Colonic mucosa (tissue), 4 donors: ENCODE data around the gene AFMID. TPM values are rescaled to one million over a fixed set of nuclear protein-coding genes. Genes with fewer than 3 reads are reported as not detected.

Source experiments
- DNase-seq: peaks from one replicate; pipeline ENCODE4 v3.0.0-alpha.2; 2020
- H3K27ac ChIP-seq: fragments of 200-600 bp; one replicate; pipeline ENCODE4 v1.8.0; 2021
- H3K27me3 ChIP-seq: fragments of 200-600 bp; one replicate; pipeline ENCODE4 v1.8.0; 2021
- H3K36me3 ChIP-seq: fragments of 200-600 bp; one replicate; pipeline ENCODE4 v1.8.0; 2021
- H3K4me1 ChIP-seq: fragments of 200-600 bp; one replicate; pipeline ENCODE4 v1.8.0; 2021; ENCODE audit warnings: mild to moderate bottlenecking
- H3K4me3 ChIP-seq: fragments of 200-600 bp; one replicate; pipeline ENCODE4 v1.8.0; 2021
- H3K9ac ChIP-seq, 2 donors: one replicate each; pipeline ENCODE4 v1.7.0; 2013; ENCODE audit warnings: control low read depth in 2 of 2, low read depth in 2 of 2, low read length in 2 of 2
- H3K9me3 ChIP-seq: fragments of 200-600 bp; one replicate; pipeline ENCODE4 v1.8.0; 2021
- CTCF ChIP-seq: fragments of 200-600 bp; IDR thresholded peaks from one replicate; pipeline ENCODE4 v1.8.0; 2022; ENCODE audit warnings: antibody characterized with exemption, mild to moderate bottlenecking
- intact Hi-C: fragments of 100-400 bp; cut with DNase I; formaldehyde crosslinking; loops from one replicate; pipeline ENCODE4 v1.14.1; 2022
- total RNA-seq, 2 donors: library from RNA; stranded (reverse); fragmentation: NEBNext Ultra II Directional in 1 of 2; extraction: Animal tissue kit (Norgen Biotek cat#: 25700) in 1 of 2; gene quantifications; one replicate each; pipeline ENCODE4 v1.2.1, GENCODE V29; 2021
- donor health status: healthy.
- donor health status: DM: no; HTN: no; CAD: no.
- donor health status: DM: no; HTN: no; CAD: no.

The AFMID gene
- total RNA-seq, 2 donors from 2014 or later, result 30.6 to 33.3 TPM

GRCh38 chr17:78202666-78203065 lies 15.5 kb downstream of the AFMID start:
- intact Hi-C loops, result no loop called here
- Histone ChIP-seq H3K9ac (no peak overlapping the region), H3K27me3 (no peaks in the 10 kb centered on the region), H3K4me1 (peaks cover 4% of the 10 kb centered on the region), H3K27ac (no peak overlapping the region), H3K36me3 (no peaks in the 10 kb centered on the region), H3K9me3 (no peaks in the 10 kb centered on the region), H3K4me3 (no peak overlapping the region)
- no peak for DNase-seq
- no peak for TF ChIP-seq CTCF

DNA sequence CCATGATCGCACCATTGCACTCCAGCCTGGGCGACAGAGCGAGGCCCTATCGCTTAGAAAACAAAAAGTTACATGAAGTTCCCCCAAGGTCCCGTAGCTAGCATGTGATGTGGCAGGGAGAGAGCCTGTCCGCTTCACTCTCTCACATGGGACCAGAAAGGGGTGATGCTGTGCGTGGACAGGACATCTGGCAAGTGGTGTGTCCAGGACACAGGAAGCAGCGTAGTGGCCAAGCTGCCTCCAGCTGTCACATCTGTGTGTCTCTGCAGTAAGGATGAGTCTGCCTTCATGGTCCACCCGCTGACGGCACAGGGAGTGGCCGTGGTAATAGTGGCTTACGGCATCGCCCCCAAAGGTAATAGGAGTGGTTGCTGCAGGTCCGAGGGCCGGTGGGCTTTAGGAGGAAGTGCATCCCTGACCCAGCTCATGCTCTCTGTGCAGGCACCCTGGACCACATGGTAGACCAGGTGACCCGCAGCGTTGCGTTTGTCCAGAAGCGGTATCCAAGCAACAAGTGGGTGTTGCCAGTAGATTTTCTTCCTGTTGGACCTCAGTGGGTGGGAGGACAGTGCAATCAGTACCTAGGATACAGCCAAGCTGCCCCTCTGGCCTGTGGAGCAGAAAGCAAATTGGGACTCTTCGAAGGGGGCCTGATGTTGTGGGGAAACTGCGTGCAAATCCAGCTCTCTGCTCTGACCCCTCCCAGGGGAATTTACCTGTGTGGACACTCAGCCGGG lies 17.4 kb downstream of the AFMID start:
- no peaks in the 10 kb centered on the region for H3K9me3 ChIP-seq
- intact Hi-C loops, result no loop called here
- H3K27me3 ChIP-seq, result no peaks in the 10 kb centered on the region
- no peak overlapping the region for H3K4me3 ChIP-seq
- H3K9ac ChIP-seq, result no peak overlapping the region
- no peak for DNase-seq
- no peaks in the 10 kb centered on the region for H3K36me3 ChIP-seq
- no peak overlapping the region for H3K27ac ChIP-seq
- peaks cover 3% of the 10 kb centered on the region for H3K4me1 ChIP-seq
- no peak for TF ChIP-seq CTCF

GRCh38 chr17:78205124-78205775 lies 18.1 kb downstream of the AFMID start:
- no peak for DNase-seq

DNA sequence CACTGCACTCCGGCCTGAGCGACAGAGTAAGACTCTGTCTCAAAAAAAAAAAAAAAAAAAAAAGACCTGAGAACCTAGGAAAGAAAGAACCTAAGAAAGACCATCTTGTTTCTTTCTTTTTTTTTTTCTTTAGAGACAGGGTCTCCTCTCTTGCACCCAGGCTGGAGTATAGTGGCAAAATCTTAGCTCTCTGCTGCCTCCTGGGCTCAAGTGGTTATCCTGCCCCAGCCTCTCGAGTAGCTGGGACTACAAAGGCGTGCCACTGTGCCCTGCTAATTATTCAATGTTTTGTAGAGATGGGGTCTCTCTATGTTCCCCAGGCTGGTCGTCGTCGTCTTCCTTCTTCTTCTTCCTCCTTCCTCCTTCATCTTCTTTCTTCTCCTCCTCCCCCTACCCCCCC lies 19.1 kb downstream of the AFMID start:
- H3K36me3 ChIP-seq, result no peaks in the 10 kb centered on the region
- H3K4me1 ChIP-seq, result no peaks in the 10 kb centered on the region
- no peaks in the 10 kb centered on the region for H3K9me3 ChIP-seq
- intact Hi-C loops, result no loop called here
- H3K27ac ChIP-seq, result no peak overlapping the region
- no peak overlapping the region for H3K9ac ChIP-seq
- H3K4me3 ChIP-seq, result no peak overlapping the region
- H3K27me3 ChIP-seq, result no peaks in the 10 kb centered on the region
- no peak for DNase-seq
- no peak for TF ChIP-seq CTCF

More at GRCh38 chr17:78205124-78205775, 18.1 kb downstream of the AFMID start:
- Histone ChIP-seq H3K27me3 (no peaks in the 10 kb centered on the region), H3K9ac (no peak overlapping the region), H3K36me3 (no peaks in the 10 kb centered on the region), H3K9me3 (no peaks in the 10 kb centered on the region), H3K4me3 (no peak overlapping the region), H3K4me1 (no peaks in the 10 kb centered on the region), H3K27ac (no peak overlapping the region)
- intact Hi-C loops, result no loop called here
- TF ChIP-seq CTCF, result no peak

DNA sequence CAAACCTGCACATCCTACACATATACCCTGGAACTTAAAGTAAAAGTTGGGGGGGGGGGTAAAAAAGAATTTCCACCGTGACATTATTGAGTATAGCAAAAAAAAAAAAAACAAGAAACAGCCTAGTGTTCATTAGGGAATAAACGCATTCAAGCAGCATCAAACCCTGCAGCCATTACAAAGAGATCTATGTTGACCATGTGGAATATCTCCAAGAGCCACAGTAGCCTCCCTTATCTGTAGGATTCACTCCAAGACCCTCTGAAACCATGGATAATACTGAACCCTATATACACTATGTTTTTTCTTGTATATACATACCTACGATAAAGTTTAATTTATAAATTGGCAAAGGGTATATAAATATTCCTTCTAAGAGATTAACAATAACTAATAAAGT lies 21.3 kb downstream of the AFMID start:
- Histone ChIP-seq H3K9ac (no peak overlapping the region), H3K27ac (no peak overlapping the region), H3K4me3 (no peak overlapping the region), H3K9me3 (no peaks in the 10 kb centered on the region), H3K36me3 (no peaks in the 10 kb centered on the region), H3K4me1 (no peaks in the 10 kb centered on the region), H3K27me3 (no peaks in the 10 kb centered on the region)
- intact Hi-C loops, result no loop called here
- no peak for DNase-seq
- no peak for TF ChIP-seq CTCF
